Measurements from ENCODE around the gene MIER2.

DNA sequence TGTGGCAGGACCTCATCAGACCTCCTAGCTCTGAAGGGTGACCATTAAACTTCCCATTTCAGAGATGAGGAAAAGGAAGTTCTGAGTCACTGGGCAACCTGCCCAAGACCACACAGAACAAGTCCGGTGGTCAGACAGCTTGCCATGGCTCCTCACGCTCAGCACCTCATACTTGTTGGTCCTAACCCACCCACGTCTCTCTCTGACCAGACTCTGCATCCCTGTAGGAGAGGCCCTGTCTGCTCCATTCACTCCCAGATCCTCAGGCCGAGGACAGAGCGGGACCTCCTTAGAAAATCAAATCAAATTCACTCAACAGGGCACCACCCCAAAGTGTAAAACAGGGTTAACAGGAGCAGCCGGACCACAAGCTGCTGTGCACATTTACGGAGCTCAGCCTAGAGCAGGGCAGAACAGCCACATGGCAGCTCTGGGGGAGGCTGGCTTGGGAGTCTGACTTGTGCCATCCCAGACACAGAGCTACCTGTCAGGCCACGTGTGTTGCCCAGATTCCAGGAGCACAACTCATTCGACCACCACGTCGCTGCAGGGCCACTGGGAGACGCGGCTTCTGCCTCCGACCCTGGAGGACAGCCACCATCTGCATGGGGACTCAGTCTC is 1.7 kb downstream of the MIER2 start:
- TF ChIP-seq MXI1 (conservative IDR thresholded peaks at IDR 0.05; ENCODE audit: poor library complexity, severe bottlenecking) = no peak
- no peak for TF ChIP-seq POLR2AphosphoS5 (IDR thresholded peaks at IDR 0.05)
- TF ChIP-seq, protein P1, sequence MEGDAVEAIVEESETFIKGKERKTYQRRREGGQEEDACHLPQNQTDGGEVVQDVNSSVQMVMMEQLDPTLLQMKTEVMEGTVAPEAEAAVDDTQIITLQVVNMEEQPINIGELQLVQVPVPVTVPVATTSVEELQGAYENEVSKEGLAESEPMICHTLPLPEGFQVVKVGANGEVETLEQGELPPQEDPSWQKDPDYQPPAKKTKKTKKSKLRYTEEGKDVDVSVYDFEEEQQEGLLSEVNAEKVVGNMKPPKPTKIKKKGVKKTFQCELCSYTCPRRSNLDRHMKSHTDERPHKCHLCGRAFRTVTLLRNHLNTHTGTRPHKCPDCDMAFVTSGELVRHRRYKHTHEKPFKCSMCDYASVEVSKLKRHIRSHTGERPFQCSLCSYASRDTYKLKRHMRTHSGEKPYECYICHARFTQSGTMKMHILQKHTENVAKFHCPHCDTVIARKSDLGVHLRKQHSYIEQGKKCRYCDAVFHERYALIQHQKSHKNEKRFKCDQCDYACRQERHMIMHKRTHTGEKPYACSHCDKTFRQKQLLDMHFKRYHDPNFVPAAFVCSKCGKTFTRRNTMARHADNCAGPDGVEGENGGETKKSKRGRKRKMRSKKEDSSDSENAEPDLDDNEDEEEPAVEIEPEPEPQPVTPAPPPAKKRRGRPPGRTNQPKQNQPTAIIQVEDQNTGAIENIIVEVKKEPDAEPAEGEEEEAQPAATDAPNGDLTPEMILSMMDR (IDR thresholded peaks at IDR 0.05; ENCODE audit: poor library complexity, severe bottlenecking) = no peak
- no peak for TF ChIP-seq EZH2 (IDR thresholded peaks at IDR 0.05; ENCODE audit: borderline replicate concordance, insufficient read depth, low read length, poor library complexity, severe bottlenecking)
- TF ChIP-seq, protein P2, sequence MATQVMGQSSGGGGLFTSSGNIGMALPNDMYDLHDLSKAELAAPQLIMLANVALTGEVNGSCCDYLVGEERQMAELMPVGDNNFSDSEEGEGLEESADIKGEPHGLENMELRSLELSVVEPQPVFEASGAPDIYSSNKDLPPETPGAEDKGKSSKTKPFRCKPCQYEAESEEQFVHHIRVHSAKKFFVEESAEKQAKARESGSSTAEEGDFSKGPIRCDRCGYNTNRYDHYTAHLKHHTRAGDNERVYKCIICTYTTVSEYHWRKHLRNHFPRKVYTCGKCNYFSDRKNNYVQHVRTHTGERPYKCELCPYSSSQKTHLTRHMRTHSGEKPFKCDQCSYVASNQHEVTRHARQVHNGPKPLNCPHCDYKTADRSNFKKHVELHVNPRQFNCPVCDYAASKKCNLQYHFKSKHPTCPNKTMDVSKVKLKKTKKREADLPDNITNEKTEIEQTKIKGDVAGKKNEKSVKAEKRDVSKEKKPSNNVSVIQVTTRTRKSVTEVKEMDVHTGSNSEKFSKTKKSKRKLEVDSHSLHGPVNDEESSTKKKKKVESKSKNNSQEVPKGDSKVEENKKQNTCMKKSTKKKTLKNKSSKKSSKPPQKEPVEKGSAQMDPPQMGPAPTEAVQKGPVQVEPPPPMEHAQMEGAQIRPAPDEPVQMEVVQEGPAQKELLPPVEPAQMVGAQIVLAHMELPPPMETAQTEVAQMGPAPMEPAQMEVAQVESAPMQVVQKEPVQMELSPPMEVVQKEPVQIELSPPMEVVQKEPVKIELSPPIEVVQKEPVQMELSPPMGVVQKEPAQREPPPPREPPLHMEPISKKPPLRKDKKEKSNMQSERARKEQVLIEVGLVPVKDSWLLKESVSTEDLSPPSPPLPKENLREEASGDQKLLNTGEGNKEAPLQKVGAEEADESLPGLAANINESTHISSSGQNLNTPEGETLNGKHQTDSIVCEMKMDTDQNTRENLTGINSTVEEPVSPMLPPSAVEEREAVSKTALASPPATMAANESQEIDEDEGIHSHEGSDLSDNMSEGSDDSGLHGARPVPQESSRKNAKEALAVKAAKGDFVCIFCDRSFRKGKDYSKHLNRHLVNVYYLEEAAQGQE (IDR thresholded peaks at IDR 0.05; ENCODE audit: borderline replicate concordance) = no peak
- TF ChIP-seq EP300 (conservative IDR thresholded peaks at IDR 0.05; ENCODE audit: poor library complexity, severe bottlenecking) = no peak

Data from neural cell (in vitro differentiated cells).